ENCODE data around the gene RPS6KL1.

GRCh38 chr14:74968811-74969210 lies 45.8 kb upstream of the RPS6KL1 start:
- TF ChIP-seq EZH2phosphoT487 (IDR thresholded peaks at IDR 0.05; ENCODE audit: unreplicated experiment): no peak
- TF ChIP-seq EZH2 (IDR thresholded peaks at IDR 0.05; ENCODE audit: low read depth, unreplicated experiment): no peak
- no peak for TF ChIP-seq CREB1 (CRISPR knock-in tag; IDR thresholded peaks at IDR 0.05; ENCODE audit: low read depth)
- no peak for TF ChIP-seq CTCF (conservative IDR thresholded peaks at IDR 0.05; ENCODE audit: low read depth in 2 of 2)
- no peak for TF ChIP-seq REST (IDR thresholded peaks at IDR 0.05; ENCODE audit: unreplicated experiment)
- TF ChIP-seq POLR2AphosphoS5 (IDR thresholded peaks at IDR 0.05; ENCODE audit: low read depth): no peak
- TF ChIP-seq JUNB (IDR thresholded peaks at IDR 0.05; ENCODE audit: unreplicated experiment): no peak
- no peak for TF ChIP-seq ZNF331 (CRISPR knock-in tag; IDR thresholded peaks at IDR 0.05; ENCODE audit: low read depth)
- no peak for TF ChIP-seq ZNF114 (CRISPR knock-in tag; IDR thresholded peaks at IDR 0.05)
